GM19328 (cell line): ENCODE data around the gene CCDC102A.
A peak's percentile ranks its signal among the peaks of the same experiment; 100 is the strongest.
"Not testable (repeated sequence)": the region's sequence is repeated elsewhere in the genome, so short reads cannot be mapped to it uniquely, and the experiment has no call there.

Experiments used
- ATAC-seq: cut with Tn5 transposase; IDR thresholded peaks from one replicate; pipeline ENCODE4 v1.9.1; 2021; ENCODE audit warnings: mild to moderate bottlenecking, moderate library complexity; ENCODE audit not compliant: unreplicated experiment

Gene CCDC102A

DNA sequence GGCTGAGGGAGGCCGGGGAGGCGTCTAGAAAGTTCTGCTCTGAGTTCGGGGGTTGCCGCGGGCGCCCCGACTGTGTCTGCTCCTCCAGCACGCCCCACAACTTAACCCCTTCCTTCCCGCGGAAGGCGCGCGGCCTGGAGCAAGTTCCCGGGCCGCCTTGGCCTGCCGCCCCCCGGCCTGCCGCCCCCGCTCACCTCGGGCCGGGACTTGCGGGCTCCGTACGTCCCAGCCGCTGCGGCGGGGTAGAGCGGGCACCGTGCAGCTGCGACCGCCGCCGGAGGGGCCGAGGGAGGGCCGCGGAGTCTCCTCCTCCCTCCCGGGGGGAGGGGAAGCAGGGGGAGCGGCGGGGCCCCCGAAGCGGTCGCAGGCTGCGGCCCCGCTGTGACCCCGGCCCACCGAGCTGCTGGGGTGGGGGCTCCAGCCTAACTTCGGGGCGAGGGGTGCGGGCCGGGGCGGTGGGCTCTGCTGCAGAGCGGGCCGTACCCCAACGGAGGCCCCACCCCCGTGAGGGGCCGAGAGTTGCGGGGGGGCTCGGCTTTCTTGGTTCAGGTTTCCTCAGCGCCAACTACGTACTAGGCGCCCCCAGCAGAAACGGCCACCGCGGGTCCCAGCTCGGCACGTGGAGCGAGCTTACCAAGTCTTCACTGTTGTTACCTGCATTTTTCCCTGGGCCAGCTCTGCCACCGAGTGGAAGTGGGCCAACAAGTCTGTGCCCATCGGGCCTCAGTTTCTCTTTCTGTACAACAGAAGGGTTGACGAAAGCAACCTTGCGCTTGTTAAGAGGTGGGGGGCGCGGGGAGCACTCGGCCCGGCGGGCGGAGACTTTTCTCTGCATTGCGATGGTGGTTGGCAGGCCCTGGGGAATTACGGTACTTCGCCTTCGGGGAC lies at the start of gene CCDC102A:
TSS of gene CCDC102A (minus strand) at position 266 of the 888 bp plus-strand sequence. CDS start 7,394 bp downstream, outside the sequence.
- ATAC-seq: peak; percentile 16

DNA sequence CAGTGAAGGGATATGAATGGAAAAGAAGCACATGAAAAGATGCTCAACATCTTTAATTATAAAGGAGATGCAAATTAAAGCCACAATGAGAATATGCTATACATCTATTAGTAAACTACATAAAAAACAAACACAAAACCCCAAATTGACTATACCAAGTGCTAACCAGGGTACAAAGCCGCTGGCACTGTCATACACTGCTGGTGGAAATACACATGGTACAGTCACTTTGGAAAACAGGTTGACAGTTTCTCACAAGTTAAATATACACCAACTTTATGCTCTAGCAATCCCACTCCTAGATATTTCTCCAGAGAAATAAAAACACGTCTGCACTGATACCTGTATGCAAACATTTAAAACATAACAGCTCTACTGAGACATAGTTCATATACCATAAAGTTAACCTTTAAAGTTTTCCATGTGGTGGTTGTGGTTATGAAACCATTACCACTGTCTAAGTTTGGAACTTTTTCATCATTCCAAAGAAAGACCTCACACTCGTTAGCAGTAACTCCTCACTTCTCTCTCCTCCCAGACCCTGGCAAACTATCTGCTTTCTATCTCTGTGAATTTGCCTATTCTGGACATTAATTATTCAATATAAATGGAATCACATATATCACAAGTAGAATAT lies 48.8 kb upstream of the CCDC102A start:
- no peak for ATAC-seq

DNA sequence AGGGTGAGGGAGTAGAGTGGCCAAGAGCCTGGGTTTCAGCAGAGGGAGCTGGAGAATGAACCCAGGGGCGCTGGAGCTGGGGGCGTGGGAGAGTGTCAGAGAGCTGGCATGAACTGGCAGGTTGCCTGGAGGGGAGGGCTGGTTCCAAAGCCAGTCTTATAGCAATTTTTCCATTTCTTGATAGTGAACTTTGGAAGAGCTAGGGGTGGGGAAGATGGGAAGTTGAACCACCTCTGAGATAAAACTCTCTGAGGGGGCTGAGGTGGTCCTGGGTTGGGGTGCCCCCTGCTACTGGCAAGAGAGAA lies 42.9 kb upstream of the CCDC102A start:
- ATAC-seq: no peak

DNA sequence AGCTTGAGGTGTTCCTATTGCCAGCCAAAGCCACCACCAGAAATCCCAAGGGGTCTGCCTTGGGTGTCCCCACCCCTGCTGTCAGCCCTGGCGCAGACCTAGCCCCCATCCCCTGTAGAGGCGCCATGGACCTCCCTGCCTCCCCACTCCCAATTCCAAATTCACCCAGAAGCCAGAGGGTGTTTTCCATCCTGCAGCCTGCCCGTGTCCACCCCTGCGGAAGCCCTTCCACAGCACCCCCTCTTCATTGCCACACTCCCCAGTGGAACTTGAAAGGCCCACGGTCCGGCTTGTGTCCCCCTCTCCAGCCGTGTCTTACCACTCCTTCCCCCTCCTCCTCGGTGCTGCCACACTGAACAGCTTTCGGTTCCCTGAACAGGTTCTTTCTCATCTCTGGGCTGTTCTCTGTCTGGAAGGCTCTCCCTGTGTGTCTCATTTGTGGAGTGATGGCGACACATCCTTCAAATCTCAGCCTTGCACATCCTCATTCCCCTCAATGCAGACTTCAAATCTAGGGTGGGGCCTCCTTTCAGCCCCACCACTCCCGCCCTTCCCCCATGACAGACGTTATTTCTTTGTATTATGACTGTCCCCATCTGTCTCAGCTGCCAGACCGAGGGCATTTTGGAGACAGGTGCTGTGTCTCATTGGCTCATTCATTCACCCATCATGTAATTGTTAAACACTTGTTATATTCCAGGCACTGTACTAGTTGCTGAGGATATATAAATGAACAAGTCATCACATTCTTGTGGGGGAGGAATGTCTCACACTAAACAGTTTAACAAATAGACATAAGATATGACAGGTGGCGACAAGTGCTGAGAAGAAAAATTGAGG lies 42.4 kb upstream of the CCDC102A start:
- ATAC-seq: no peak

DNA sequence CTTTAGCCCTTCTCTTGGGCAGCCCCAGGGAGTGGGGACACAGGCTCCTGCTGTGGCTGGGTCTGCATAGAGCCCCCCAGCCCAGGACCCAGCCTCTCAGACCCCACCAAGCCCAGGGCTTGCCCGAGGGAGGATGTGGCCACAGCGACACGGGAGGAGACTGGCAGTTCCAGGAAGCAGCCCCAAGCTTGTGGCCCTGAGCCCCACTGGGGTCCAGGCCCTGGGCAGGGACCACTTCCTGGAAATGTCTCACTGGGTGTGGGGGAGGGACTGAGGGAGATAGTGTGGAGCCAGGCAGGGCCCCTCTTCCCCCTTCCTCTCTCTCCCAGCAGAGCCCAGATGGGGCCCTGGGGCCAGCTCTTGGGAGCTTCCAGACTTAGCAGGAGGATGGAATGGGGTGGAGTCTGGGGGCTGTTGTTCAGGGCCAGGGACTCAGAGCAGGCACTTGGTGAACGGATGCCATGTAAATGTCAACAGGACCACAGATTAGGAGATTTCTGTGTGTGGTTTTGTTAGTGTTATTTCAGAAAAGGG lies 41.4 kb upstream of the CCDC102A start:
- ATAC-seq: no peak

DNA sequence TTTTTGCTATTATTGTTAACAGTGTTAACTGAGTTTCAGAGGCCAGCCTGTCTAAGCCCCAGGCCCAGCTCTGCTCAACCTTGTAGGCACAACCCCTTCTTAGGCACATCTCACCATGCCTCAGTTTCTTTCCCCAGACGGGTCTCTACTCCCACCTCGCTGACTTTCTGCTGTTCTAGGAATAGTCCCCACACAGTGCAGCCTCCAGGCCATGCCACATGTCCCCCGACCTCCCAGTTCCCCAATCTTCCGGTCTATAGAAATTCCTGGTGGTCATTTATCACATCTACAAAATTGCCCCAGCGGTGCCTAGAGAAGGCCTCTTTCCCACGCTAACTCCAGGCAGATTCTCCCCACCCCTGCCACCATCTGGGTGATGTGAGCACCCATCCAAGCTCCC lies 40.8 kb upstream of the CCDC102A start:
- no peak for ATAC-seq

DNA sequence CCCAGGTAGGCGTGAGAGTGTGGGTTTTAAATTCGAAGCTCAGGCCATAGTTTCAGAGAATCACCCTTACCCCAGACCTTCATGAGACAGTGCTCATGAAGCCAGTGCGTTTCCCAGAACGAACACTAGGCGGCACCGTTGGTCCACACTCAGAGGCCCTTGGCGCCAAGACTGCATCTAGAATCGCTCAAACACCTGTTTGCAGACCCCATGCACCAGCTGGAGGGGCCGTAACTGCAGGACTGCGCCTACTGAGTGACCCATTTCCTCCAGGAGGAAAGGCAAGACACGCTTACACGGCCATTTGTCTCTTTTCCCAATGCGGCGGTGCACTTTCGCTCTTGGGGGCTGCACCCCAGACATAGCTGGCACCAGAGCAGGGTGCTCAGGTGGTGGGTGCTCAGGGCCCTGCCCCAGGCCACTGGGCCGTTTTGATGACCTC lies 40.1 kb upstream of the CCDC102A start:
- ATAC-seq: peak; percentile 69

DNA sequence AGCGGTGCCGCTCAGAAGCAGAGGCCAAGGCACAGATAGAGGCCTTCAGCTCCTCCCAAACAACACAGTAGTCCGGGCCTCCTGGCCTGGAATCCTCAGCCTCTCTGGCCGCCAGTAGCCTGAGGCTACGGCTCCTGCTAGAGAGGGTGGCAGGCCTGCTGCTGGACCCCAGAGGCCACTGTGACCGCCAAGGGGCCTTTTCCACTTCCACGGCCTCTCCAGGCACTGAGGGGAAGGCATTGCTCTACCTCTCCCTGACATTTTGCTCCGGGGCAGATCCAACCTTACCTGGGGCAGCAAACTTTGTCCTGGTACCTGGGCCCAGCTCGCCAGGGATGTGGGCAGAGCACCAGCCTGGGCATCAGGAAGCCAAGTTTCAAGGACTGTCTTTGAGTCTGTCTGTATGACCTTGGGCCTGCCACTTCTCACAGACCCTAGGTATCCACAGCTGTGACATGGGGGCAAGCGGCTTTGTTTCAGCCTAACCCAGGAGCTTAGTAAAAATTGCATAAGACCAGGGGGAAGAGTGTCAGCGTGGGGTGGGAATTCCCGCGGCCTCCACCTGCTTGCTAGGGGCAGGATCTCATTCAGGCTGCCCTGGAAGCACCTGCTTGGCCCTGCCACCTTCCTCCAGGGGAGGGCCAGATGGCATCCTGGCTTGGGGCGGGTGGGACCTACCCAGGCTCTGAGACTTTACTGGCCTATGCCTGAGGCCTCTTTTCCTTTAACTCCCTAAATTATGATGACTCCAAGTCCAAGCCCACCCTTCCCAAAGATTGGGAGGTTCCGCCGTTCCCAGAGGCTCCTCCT lies 39.3 kb upstream of the CCDC102A start:
- ATAC-seq: peak; percentile 9

DNA sequence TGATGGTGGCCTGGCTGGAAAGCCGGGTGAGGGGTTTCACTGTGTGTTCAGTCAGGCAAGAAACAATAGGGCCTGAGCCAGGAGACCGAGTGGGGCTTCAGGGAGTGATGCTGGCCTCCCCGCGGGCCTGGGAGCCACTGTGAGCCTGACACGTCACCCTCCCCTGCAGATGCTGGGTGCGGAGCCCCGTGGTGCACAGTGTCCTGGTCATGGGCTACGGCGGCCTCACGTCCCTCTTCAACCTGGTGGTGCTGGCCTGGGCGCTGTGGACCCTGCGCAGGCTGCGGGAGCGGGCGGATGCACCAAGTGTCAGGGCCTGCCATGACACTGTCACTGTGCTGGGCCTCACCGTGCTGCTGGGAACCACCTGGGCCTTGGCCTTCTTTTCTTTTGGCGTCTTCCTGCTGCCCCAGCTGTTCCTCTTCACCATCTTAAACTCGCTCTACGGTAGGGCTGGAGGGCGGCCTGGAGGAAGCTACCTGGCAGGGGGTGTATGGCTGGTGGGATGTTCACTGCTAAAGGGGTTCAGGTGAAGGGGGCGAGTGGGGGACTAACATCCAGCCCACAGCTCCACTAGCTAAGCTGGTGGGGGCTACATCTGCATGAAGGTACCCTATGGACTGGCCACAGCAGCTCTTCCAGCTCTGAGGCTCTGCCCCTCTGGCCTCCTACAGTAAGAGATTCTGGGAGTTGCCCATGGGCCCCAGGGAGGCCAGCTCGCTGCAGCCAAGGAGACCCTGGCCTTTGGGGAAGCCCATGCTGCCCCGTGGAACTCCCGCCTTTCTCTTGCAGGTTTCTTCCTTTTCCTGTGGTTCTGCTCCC lies 38.5 kb upstream of the CCDC102A start:
- ATAC-seq: no peak

DNA sequence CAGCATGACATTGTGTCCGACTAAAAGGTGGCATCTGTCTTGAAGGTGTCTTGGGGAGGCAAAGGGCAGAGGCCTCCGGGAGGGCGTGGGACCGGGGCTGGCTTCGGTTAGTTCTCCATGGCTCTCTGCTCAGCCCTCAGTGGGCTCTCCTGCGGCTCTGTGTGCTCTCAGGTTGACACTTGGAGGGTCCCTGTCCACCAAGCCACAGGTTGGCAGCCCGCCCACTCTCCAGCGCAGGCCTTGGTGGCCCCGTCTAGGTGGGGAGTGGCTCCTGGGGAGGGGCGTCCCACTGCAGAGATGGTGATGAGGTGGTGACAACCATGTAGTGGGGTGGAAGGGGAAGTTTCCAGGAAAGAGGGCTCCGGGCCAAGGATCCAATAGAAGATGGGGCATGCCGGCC lies 37.7 kb upstream of the CCDC102A start:
- no peak for ATAC-seq

DNA sequence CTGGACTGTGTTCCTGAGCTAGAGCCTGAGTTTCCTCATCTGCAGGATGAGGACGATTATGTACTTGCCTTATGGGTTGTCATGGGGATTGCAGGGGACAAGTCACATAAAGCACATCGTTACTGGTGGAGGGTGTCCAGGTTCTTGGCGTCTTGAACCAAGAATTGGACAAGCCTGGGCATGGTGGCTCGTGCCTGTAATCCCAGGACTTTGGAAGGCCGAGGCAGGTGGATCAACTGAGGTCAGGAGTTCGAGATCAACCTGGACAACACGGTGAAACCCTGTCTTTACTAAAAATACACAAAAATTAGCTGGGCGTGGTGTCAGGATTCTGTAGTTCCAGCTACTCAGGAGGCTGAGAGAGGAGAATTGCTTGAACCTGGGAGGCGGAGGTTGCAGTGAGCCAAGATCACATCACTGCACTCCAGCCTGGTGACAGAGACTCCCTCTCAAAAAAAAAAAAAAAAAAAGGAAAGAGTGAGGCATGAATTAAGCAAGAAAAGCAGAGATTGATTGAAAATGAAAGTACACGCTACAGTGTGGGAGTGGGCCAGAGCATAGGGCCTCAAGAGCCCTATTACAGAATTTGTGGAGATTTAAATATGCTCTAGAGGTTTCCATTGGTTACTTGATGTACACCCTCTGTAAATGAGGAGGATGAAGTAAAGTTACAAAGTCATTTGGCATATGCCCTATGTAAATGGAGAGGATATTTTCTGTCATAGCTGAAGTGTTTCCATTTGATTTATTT lies 36.8 kb upstream of the CCDC102A start:
- ATAC-seq: no peak

DNA sequence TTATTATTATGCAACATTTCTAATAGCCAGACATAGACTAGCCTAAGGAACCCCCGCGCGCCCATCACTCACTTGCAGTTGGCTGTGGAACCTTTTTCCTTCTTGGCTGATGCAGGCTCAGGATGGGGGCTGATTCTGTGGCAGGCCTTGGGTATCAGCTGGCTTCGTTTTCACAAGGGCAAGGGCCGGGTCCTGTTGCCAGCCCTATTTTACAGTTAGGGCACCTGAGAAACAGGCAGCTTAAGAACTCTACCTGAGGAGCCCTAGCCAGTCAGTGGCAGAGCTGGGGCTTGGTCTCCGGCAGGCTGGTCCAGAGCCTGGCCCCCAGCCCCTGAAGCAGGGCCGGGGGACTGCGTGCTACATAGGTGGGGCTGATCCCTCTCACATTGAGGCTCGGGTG lies 34.7 kb upstream of the CCDC102A start:
- no peak for ATAC-seq

DNA sequence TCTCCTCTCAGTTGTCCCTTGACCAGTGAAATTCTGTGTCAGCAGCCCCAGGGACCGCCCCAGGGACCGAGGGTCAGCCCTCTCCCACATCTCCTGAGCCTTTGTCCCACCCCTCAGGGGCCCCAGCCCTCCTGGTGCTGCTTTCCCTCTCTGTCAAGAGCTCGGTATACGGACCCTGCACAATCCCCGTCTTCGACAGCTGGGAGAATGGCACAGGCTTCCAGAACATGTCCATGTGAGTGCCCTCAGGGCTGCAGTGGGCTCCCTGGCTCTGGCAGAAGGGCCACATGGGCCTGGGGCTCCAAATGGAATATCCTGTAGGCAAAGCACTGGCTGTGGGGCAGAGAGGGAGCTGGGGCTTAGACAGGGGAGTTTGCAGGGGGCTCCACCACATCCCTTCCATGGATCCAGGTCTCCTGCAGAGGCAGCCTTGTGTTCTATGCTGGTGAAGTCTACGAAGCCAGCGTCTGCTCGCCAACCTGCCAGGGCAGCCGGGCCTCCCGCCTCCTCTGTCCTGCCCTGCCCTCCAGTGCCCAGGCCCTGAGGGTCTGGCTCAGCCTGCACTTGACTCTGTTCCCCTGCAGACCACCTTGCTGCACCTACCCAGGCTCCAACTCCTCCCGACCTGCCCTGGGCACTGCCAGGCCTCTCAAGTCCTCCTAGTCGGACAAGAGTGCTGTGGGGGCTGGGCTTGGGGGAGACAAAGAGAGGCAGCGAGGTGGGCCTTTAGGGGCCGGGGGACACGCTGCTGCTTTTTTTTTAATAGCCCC lies 34.1 kb upstream of the CCDC102A start:
- ATAC-seq: no peak

DNA sequence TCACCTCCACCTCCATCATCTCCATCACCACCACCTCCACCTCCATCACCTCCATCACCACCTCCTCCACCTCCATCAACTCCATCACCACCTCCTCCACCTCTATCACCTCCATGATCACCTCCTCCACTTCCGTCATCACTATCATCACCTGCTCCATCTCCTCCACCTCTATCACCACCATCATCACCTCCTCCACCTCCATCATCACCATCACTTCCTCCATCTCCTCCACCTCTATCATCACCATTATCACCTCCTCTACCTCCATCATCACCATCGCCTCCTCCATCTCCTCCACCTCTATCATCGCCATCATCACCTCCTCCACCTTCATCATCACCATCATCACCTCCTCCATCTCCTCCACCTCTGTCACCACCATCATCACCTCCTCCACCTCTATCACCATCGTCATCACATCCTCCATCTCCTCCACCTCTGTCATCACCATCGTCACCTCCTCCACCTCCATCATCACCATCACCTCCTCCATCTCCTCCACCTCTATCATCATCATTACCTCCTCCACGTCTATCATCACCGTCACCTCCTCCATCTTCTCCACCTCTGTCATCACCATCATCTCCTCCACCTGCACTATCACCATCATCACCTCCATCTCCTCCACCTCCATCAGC lies 33.1 kb upstream of the CCDC102A start:
- ATAC-seq: no peak

DNA sequence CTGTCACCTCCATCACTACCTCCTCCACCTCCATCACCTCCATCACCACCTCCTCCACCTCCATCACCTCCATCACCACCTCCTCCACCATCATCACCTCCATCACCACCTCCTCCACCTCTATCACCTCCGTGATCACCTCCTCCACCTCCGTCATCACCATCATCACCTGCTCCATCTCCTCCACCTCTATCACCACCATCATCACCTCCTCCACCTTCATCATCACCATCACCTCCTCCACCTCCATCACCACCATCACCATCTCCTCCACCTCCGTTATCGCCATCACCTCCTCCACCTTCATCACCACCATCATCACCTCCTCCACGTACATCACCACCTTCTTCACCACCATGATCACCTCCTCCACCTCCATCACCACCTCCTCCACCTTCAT lies 32.4 kb upstream of the CCDC102A start:
- not testable (repeated sequence) for ATAC-seq

DNA sequence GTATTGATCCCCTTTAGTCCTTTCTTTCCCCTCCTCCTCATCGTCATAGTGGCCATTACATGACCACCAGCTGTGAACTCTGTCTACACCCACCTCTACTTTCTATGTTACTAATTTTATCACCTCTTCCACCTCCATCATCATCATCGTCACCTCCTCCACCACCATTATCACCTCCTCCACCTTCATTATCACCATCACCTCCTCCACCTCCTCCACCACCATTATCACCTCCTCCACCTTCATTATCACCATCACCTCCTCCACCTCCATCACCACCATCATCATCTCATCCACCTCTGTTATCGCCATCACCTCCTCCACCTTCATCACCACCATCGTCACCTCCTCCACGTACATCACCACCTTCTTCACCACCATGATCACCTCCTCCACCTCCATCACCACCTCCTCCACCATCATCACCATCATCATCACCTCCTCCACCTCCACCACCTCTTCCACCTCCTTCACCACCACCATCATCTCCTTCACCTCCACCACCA lies 31.9 kb upstream of the CCDC102A start:
- ATAC-seq: no peak

DNA sequence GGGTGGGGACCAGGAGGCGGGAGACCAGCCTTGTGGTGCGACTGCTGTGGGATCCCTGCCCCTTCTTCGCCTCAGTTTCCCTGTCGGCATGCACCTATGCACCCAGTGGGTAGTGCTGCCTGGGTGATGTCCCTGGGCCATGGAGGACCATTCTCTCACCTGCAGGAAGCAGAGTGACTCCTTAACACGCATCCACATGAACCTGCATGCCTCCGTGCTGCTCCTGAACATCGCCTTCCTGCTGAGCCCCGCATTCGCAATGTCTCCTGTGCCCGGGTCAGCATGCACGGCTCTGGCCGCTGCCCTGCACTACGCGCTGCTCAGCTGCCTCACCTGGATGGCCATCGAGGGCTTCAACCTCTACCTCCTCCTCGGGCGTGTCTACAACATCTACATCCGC lies 31.3 kb upstream of the CCDC102A start:
- ATAC-seq: no peak
